Fibroblast of lung (primary cell): Measurements from ENCODE around the gene ABCA2. TPM values are rescaled to one million over a fixed set of nuclear protein-coding genes. Genes with fewer than 3 reads are reported as not detected.

Experiments used
- DNase-seq, 2 donors: peaks; one replicate each; pipeline versions ENCODE4 v3.0.0 to v3.0.0-alpha.2; 2010; ENCODE audit warnings: low read depth in 2 of 2
- H2AFZ ChIP-seq: 2 replicates; pipeline ENCODE4 v1.5.1; 2012; ENCODE audit warnings: low read length, control low read depth, inconsistent platforms
- H3K27ac ChIP-seq: 2 replicates; pipeline ENCODE4 v1.5.1; 2011; ENCODE audit warnings: low read length, control low read depth; ENCODE audit not compliant: insufficient read depth
- H3K27me3 ChIP-seq: 2 replicates; pipeline ENCODE4 v1.5.1; 2011; ENCODE audit warnings: mild to moderate bottlenecking, low read length; ENCODE audit not compliant: control insufficient read depth, insufficient read depth
- H3K36me3 ChIP-seq: 2 replicates; pipeline ENCODE4 v1.5.1; 2011; ENCODE audit warnings: low read length; ENCODE audit not compliant: control insufficient read depth, insufficient read depth
- H3K4me1 ChIP-seq: 2 replicates; pipeline ENCODE4 v1.5.1; 2011; ENCODE audit warnings: low read length; ENCODE audit not compliant: control insufficient read depth, insufficient read depth; ENCODE audit errors: extremely low read depth
- H3K4me2 ChIP-seq: 2 replicates; pipeline ENCODE4 v1.5.1; 2011; ENCODE audit warnings: low read length, control low read depth; ENCODE audit not compliant: insufficient read depth; ENCODE audit errors: extremely low read depth
- H3K4me3 ChIP-seq, 4 experiments: fragments of 200-600 bp in 1 of 4; sonication (generic) in 1 of 4; replicated peaks in 1 of 4; 2 replicates each; pipeline ENCODE4 v1.5.1; 2011 to 2016; ENCODE audit warnings: low read length in 4 of 4, low read depth in 3 of 4, mild to moderate bottlenecking in 3 of 4, control low read depth in 2 of 4, inconsistent platforms in 1 of 4, mixed read lengths in 1 of 4; ENCODE audit not compliant: insufficient read depth in 1 of 4; ENCODE audit errors: control extremely low read depth in 1 of 4
- H3K79me2 ChIP-seq: 2 replicates; pipeline ENCODE4 v1.5.1; 2012; ENCODE audit warnings: mild to moderate bottlenecking, low read length, inconsistent platforms; ENCODE audit not compliant: control insufficient read depth, insufficient read depth
- H3K9ac ChIP-seq: 2 replicates; pipeline ENCODE4 v1.5.1; 2011; ENCODE audit warnings: mild to moderate bottlenecking, low read length, control low read depth; ENCODE audit not compliant: insufficient read depth
- H3K9me3 ChIP-seq: 2 replicates; pipeline ENCODE4 v1.5.1; 2012; ENCODE audit warnings: low read depth, low read length; ENCODE audit not compliant: control insufficient read depth, insufficient read depth
- H4K20me1 ChIP-seq: 2 replicates; pipeline ENCODE4 v1.5.1; 2011; ENCODE audit warnings: low read length; ENCODE audit not compliant: control insufficient read depth, insufficient read depth; ENCODE audit errors: extremely low read depth
- EZH2 ChIP-seq: IDR thresholded peaks from 2 replicates; pipeline ENCODE4 v1.5.1; 2012; ENCODE audit warnings: low read length, control low read depth, mild to moderate bottlenecking; ENCODE audit errors: missing control alignments
- polyA plus RNA-seq, 2 donors: library from polyadenylated mRNA; depleted of rRNA in 1 of 2; stranded (reverse) in 1 of 2; unstranded in 1 of 2; fragments of >200 nt; gene quantifications; 2 replicates each; pipeline ENCODE4 v1.2.1, GENCODE V29; 2011 to 2012; ENCODE audit warnings: missing spikeins in 1 of 2
- total RNA-seq: library from RNA; depleted of rRNA; stranded (reverse); fragments of >200 nt; gene quantifications from 2 replicates; pipeline ENCODE4 v1.2.1, GENCODE V29; 2014
- TF ChIP-seq, protein P1 (sequence below), 2 donors: IDR thresholded peaks in 1 of 2; conservative IDR thresholded peaks in 1 of 2; 1 replicate in 1 of 2; 2 replicates in 1 of 2; pipeline ENCODE4 v1.5.1; 2011 to 2012; ENCODE audit warnings: low read length in 2 of 2, control low read depth in 1 of 2, inconsistent platforms in 1 of 2, low read depth in 1 of 2, mild to moderate bottlenecking in 1 of 2

ABCA2 gene
- total and polyA plus RNA-seq, 2 donors (not counting 1 experiment from before 2014, with no cell fraction given): 8.5 to 21.8 TPM

DNA sequence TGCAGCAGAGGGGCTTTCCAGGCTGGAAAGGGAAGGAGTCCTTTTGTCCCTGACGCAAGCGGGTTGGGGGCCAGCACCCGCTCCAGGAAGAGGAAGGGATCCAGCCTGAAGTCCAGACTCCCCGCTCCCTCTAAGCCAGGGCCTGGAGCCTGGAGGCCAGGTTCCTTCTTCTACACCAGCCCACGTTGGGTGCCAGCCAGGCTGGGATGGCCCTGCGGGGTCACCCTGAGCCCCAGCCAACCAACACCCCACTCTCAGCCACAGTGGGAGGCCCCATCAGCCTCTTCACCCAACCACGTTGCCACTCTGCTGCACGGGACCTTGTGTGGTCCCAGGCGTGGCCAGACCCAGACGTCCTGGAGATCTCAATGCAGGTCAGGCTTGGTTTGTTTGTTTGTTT, 4.8 kb upstream of the ABCA2 start:
- Histone ChIP-seq H3K27ac (no peak overlapping the region), H2AFZ (no peak overlapping the region), H3K4me3 (no peak overlapping the region), H3K4me1 (peaks cover 4% of the 10 kb centered on the region), H3K9me3 (no peaks in the 10 kb centered on the region), H3K79me2 (no peaks in the 10 kb centered on the region), H3K9ac (no peak overlapping the region), H3K36me3 (no peaks in the 10 kb centered on the region), H3K4me2 (no peak overlapping the region), H4K20me1 (no peaks in the 10 kb centered on the region), H3K27me3 (no peaks in the 10 kb centered on the region)
- TF ChIP-seq, protein P1, sequence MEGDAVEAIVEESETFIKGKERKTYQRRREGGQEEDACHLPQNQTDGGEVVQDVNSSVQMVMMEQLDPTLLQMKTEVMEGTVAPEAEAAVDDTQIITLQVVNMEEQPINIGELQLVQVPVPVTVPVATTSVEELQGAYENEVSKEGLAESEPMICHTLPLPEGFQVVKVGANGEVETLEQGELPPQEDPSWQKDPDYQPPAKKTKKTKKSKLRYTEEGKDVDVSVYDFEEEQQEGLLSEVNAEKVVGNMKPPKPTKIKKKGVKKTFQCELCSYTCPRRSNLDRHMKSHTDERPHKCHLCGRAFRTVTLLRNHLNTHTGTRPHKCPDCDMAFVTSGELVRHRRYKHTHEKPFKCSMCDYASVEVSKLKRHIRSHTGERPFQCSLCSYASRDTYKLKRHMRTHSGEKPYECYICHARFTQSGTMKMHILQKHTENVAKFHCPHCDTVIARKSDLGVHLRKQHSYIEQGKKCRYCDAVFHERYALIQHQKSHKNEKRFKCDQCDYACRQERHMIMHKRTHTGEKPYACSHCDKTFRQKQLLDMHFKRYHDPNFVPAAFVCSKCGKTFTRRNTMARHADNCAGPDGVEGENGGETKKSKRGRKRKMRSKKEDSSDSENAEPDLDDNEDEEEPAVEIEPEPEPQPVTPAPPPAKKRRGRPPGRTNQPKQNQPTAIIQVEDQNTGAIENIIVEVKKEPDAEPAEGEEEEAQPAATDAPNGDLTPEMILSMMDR (conservative IDR thresholded peaks at IDR 0.05 in 1 of 2, IDR thresholded peaks at IDR 0.05 in 1 of 2; ENCODE audit: low read depth in 1 of 2, low read length in 2 of 2): no peak
- no peak for TF ChIP-seq EZH2
- no peak for DNase-seq

DNA sequence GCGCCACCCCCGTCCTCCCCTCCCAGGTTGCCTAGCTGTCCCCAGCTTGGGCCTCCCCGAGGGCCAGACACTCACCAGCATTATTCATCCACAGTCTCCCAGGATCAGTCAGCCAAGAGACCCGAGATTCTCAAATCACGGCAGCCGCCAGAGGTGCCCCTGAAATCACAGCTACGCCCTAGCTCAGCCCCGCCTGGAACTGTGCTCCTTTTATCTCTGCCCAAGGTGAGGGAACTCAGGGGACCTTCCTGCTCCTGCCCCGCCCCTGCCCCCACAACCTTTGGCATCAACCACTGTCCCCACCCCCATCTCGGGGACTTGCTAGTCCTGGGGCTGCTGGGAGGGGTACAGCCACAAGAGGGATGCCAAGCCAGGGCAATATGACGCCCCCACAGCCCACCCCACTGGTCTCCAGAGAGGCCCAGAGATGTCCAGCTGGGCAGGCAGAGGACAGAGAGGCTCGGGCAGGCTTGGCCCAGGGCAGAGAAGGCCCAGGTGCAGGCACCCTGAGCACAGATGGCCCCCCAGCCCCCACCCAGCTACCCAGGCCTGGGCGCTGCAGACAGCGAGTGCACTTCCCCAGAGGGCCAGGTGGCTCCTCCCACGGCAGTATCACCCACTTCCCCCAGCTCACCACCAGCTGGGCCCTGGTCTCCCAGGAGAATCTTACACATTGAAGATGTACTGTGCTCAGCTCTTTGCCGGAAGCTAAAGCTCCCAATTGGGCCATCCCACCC, 4.0 kb upstream of the ABCA2 start, which contains the start of gene FUT7:
FUT7 (minus strand) TSS at position 185 of the 737 bp plus-strand sequence; CDS start at position 88, 97 bp downstream.
- H3K4me1 ChIP-seq: peaks cover 4% of the 10 kb centered on the region
- no peaks in the 10 kb centered on the region for H4K20me1 ChIP-seq
- H3K9ac ChIP-seq: no peak within 1 kb of the TSS
- no peaks in the 10 kb centered on the region for H3K36me3 ChIP-seq
- H3K27me3 ChIP-seq: no peaks in the 10 kb centered on the region
- H3K4me2 ChIP-seq: no peak within 1 kb of the TSS
- H3K27ac ChIP-seq: no peak within 1 kb of the TSS
- H3K9me3 ChIP-seq: no peaks in the 10 kb centered on the region
- DNase-seq: no peak
- no peaks in the 10 kb centered on the region for H3K79me2 ChIP-seq
- no peak within 1 kb of the TSS for H3K4me3 ChIP-seq
- TF ChIP-seq, protein P1 (conservative IDR thresholded peaks at IDR 0.05 in 1 of 2, IDR thresholded peaks at IDR 0.05 in 1 of 2; ENCODE audit: low read depth in 1 of 2, low read length in 2 of 2): no peak
- no peak for TF ChIP-seq EZH2
- no peak within 1 kb of the TSS for H2AFZ ChIP-seq

DNA sequence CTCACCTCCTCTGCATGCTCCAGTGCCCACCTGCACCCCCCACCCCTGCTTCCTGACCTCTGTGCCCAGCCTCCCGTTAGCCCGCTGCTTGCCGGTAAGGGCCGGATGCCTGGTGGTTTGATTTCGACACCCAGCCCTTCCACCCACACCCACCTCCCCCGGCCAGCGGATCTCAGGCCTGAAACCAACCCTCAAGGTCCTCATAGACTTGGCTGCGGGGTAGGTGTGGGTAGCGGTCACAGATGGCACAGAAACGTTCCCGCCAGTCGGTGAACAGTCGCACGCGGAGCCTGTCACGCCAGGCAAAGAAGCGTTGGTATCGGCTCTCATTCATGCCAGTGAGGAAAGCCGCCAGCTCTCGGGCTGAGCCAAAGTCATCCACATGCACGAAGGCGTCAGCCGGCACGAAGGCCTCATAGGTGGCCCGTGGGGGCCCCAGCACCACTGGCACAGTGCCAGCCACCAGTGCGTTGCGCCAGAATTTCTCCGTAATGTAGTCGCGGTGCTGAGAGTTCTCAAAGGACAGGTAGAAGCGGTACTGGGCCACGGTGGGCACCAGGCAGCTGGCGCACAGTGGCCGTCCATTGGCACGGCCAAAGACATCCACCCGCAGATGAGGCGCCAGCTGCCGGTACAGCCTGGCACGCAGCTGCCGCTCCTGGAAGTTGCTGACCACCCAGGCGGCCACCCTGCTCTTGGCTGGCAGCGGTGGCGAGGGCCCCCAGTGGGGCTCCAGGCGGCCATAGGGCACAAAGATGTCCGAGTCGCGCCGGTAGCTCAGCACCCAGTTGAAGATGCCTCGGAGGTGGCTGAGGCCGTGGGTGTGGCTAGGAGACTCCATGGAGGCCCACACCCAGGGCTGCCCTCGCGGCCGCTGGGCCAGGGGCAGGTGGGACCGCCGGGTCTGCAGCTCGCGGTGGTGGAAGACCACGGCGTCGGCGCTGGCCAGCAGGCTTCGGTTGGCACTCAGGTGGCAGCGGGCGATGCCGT, 2.8 kb upstream of the ABCA2 start:
- H2AFZ ChIP-seq: no peak overlapping the region

More for the DNA sequence above, 2.8 kb upstream of the ABCA2 start:
- H3K27me3 ChIP-seq: no peaks in the 10 kb centered on the region
- H3K9me3 ChIP-seq: no peaks in the 10 kb centered on the region
- no peak for TF ChIP-seq EZH2
- TF ChIP-seq, protein P1 (conservative IDR thresholded peaks at IDR 0.05 in 1 of 2, IDR thresholded peaks at IDR 0.05 in 1 of 2; ENCODE audit: low read depth in 1 of 2, low read length in 2 of 2): no peak
- H3K27ac ChIP-seq: no peak overlapping the region
- H3K79me2 ChIP-seq: no peaks in the 10 kb centered on the region
- peaks cover 4% of the 10 kb centered on the region for H3K4me1 ChIP-seq
- H3K9ac ChIP-seq: no peak overlapping the region
- no peaks in the 10 kb centered on the region for H3K36me3 ChIP-seq
- no peaks in the 10 kb centered on the region for H4K20me1 ChIP-seq
- no peak overlapping the region for H3K4me2 ChIP-seq
- H3K4me3 ChIP-seq: no peak overlapping the region
- no peak for DNase-seq
